ENCODE results near the gene XXYLT1. TPM values are rescaled to one million over a fixed set of nuclear protein-coding genes. Genes with fewer than 3 reads are reported as not detected.

Gene XXYLT1
- total RNA-seq, 1 experiment from 2014 or later: 10.9 TPM

DNA sequence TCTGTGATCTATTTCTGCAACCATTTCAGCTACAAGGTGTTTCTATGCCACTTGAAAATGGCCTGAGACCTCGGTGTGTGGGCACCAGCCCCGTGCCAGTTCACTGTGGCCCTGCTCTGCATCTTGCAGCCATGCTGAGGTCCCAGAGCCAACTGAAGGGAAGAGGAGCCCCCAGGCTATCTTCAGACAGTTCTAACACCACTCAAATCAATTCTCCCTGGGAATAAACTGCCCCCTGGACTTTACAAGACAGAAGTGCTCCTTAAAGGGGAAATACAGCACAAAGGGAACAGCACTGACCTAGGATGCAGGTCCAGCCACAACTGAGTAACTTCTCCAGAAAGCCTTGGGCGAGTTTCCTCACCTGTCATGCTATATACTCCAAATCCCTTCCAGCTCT lies 3.9 kb downstream of the XXYLT1 start:
- H3K36me3 ChIP-seq (ENCODE audit: control insufficient read depth in 1 of 2, insufficient read depth in 2 of 2, low read length in 2 of 2): 0 out of 4 replicates have a peak, but pooled peaks cover 0 to 5% of the 10 kb centered on the region in 2 experiments
- no peak overlapping the region for H3K4me3 ChIP-seq (replicated peaks in 1 of 2; ENCODE audit: low read depth in 1 of 2, low read length in 2 of 2)
- H3K9me2 ChIP-seq (ENCODE audit: insufficient read depth): no peaks in the 10 kb centered on the region
- H3K9me3 ChIP-seq (ENCODE audit: control insufficient read depth in 1 of 2, insufficient read depth in 1 of 2, low read depth in 1 of 2, low read length in 2 of 2): no peaks in the 10 kb centered on the region
- RAD21 ChIA-PET (ENCODE audit: low non-redundant PET in 1 of 2, low total read pairs in 2 of 2, uncharacterized antibody in 2 of 2, unreplicated experiment in 2 of 2): no interaction called here
- peaks cover 12 to 24% of the 10 kb centered on the region in 2 experiments for H3K4me1 ChIP-seq (ENCODE audit: control insufficient read depth in 1 of 2, insufficient read depth in 2 of 2, low read length in 2 of 2)
- intact Hi-C loops (cut with micrococcal nuclease): loop anchor here (10.0 kb wide), 1 partner anchor 932 kb away; no protein-coding TSS in a partner anchor
- H4K20me1 ChIP-seq (ENCODE audit: insufficient read depth): no peaks in the 10 kb centered on the region
- POLR2A ChIA-PET: no interaction called here
- no peak overlapping the region for H3K27ac ChIP-seq (ENCODE audit: low read depth, low read length)
- TF ChIP-seq SIN3A (IDR thresholded peaks at IDR 0.05; ENCODE audit: low read depth): no peak
- TF ChIP-seq, protein P1, sequence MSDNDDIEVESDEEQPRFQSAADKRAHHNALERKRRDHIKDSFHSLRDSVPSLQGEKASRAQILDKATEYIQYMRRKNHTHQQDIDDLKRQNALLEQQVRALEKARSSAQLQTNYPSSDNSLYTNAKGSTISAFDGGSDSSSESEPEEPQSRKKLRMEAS (IDR thresholded peaks at IDR 0.05): no peak
- no peak for TF ChIP-seq ZFX (IDR thresholded peaks at IDR 0.05)
- no peak for TF ChIP-seq POLR2A (IDR thresholded peaks at IDR 0.05; ENCODE audit: borderline replicate concordance, extremely low read depth, insufficient read depth, insufficient read length)
- TF ChIP-seq, protein P2, sequence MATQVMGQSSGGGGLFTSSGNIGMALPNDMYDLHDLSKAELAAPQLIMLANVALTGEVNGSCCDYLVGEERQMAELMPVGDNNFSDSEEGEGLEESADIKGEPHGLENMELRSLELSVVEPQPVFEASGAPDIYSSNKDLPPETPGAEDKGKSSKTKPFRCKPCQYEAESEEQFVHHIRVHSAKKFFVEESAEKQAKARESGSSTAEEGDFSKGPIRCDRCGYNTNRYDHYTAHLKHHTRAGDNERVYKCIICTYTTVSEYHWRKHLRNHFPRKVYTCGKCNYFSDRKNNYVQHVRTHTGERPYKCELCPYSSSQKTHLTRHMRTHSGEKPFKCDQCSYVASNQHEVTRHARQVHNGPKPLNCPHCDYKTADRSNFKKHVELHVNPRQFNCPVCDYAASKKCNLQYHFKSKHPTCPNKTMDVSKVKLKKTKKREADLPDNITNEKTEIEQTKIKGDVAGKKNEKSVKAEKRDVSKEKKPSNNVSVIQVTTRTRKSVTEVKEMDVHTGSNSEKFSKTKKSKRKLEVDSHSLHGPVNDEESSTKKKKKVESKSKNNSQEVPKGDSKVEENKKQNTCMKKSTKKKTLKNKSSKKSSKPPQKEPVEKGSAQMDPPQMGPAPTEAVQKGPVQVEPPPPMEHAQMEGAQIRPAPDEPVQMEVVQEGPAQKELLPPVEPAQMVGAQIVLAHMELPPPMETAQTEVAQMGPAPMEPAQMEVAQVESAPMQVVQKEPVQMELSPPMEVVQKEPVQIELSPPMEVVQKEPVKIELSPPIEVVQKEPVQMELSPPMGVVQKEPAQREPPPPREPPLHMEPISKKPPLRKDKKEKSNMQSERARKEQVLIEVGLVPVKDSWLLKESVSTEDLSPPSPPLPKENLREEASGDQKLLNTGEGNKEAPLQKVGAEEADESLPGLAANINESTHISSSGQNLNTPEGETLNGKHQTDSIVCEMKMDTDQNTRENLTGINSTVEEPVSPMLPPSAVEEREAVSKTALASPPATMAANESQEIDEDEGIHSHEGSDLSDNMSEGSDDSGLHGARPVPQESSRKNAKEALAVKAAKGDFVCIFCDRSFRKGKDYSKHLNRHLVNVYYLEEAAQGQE (IDR thresholded peaks at IDR 0.05; ENCODE audit: low read depth): no peak
- TF ChIP-seq EZH2phosphoT487 (IDR thresholded peaks at IDR 0.05; ENCODE audit: borderline replicate concordance): no peak
- TF ChIP-seq EZH2 (IDR thresholded peaks at IDR 0.05): no peak
- TF ChIP-seq YY1 (IDR thresholded peaks at IDR 0.05; ENCODE audit: extremely low read depth, insufficient replicate concordance, low read depth, low read length): no peak
- TF ChIP-seq, protein P3, sequence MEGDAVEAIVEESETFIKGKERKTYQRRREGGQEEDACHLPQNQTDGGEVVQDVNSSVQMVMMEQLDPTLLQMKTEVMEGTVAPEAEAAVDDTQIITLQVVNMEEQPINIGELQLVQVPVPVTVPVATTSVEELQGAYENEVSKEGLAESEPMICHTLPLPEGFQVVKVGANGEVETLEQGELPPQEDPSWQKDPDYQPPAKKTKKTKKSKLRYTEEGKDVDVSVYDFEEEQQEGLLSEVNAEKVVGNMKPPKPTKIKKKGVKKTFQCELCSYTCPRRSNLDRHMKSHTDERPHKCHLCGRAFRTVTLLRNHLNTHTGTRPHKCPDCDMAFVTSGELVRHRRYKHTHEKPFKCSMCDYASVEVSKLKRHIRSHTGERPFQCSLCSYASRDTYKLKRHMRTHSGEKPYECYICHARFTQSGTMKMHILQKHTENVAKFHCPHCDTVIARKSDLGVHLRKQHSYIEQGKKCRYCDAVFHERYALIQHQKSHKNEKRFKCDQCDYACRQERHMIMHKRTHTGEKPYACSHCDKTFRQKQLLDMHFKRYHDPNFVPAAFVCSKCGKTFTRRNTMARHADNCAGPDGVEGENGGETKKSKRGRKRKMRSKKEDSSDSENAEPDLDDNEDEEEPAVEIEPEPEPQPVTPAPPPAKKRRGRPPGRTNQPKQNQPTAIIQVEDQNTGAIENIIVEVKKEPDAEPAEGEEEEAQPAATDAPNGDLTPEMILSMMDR (IDR thresholded peaks at IDR 0.05 in 2 of 3, conservative IDR thresholded peaks at IDR 0.05 in 1 of 3; ENCODE audit: borderline replicate concordance in 1 of 3, insufficient read depth in 1 of 3, low read depth in 2 of 3, low read length in 2 of 3): no peak
- no peak for TF ChIP-seq SP1 (IDR thresholded peaks at IDR 0.05; ENCODE audit: low read depth)
- TF ChIP-seq POLR2AphosphoS5 (IDR thresholded peaks at IDR 0.05; ENCODE audit: low read depth, low read length): no peak
- no peak for TF ChIP-seq TCF7L2 (IDR thresholded peaks at IDR 0.05; ENCODE audit: borderline replicate concordance, extremely low read depth, insufficient read depth, insufficient read length)
- no peak for TF ChIP-seq CBX3 (IDR thresholded peaks at IDR 0.05; ENCODE audit: low read depth)
- no peak for TF ChIP-seq SRF (IDR thresholded peaks at IDR 0.05; ENCODE audit: low read depth)
- no peak for TF ChIP-seq ZNF274 (IDR thresholded peaks at IDR 0.05; ENCODE audit: low read depth, low read length)
- H3K9ac ChIP-seq (ENCODE audit: low read length): no peak overlapping the region
- H3K27me3 ChIP-seq (ENCODE audit: insufficient read depth, low read length): no peaks in the 10 kb centered on the region
- no peak overlapping the region for H2AFZ ChIP-seq (ENCODE audit: low read depth, low read length, poor library complexity, severe bottlenecking)
- no peak overlapping the region for H3K4me2 ChIP-seq (ENCODE audit: low read length)
- BruUV-seq (replicated peaks): no TSS peak
- CTCF ChIA-PET: interaction anchor here (0.9 kb wide), 1 partner anchor 255 kb away, joined by 3 read pairs; no protein-coding TSS in a partner anchor
- ATAC-seq (no peak), DNase-seq (ENCODE audit: low read depth, low spot score) (no peak)
- H3K79me2 ChIP-seq (ENCODE audit: insufficient read depth, low read length): peaks cover 37% of the 10 kb centered on the region

Data from HCT116 (cell line).